Dermis microvascular lymphatic vessel endothelial cell (primary cell): Measurements from ENCODE around the gene SPHK2. TPM values are rescaled to one million over a fixed set of nuclear protein-coding genes. Genes with fewer than 3 reads are reported as not detected.
"Not testable (repeated sequence)": the region's sequence is repeated elsewhere in the genome, so short reads cannot be mapped to it uniquely, and the experiment has no call there.

Experiments used
- DNase-seq, 2 donors: peaks; one replicate each; pipeline versions ENCODE4 v3.0.0 to v3.0.0-alpha.2; 2010; ENCODE audit warnings: low read depth in 2 of 2
- total RNA-seq: library from RNA; depleted of rRNA; stranded (reverse); fragments of >200 nt; gene quantifications from 2 replicates; pipeline ENCODE4 v1.2.1, GENCODE V29; 2014

SPHK2 gene
- total RNA-seq, 1 donor from 2014 or later: 3.9 TPM

DNA sequence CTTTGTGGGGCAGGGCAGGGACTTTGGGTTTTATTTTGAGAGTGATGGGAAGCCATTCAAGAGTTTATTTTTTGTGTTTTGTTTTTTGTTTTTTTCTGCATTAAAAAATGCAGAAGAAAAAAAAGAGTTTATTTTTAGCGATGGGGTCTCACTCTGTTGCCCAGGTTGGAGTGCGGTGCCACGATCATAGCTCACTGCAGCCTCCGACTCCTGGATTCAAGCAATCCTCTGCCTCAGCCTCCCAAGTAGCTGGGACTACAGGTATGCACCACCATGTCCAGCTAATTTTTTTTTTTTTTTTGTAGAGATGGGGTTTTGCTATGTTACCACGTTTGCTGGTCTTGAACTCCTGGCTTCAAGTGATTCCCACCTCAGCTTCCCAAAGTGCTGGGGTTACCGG, 39.2 kb downstream of the SPHK2 start:
- DNase-seq: no peak

DNA sequence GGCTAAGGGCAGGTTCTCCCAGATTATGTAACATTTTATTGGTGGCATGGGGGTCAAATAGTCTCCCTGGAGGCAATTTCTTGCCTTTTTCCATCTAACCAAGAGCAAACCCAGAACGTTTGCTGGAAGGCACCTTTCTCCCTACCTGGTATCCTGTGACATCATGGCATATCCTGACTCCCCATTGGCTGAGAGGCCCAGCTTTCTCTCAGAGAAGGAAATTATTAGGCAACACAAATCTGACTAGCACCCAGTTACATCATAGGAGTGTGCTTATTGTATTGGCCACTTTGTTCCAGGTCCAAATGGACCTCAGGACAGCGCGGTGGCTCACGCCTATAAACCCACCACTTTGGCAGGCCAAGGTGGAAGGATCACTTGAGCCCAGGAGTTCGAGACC, 40.5 kb downstream of the SPHK2 start:
- DNase-seq: no peak

DNA sequence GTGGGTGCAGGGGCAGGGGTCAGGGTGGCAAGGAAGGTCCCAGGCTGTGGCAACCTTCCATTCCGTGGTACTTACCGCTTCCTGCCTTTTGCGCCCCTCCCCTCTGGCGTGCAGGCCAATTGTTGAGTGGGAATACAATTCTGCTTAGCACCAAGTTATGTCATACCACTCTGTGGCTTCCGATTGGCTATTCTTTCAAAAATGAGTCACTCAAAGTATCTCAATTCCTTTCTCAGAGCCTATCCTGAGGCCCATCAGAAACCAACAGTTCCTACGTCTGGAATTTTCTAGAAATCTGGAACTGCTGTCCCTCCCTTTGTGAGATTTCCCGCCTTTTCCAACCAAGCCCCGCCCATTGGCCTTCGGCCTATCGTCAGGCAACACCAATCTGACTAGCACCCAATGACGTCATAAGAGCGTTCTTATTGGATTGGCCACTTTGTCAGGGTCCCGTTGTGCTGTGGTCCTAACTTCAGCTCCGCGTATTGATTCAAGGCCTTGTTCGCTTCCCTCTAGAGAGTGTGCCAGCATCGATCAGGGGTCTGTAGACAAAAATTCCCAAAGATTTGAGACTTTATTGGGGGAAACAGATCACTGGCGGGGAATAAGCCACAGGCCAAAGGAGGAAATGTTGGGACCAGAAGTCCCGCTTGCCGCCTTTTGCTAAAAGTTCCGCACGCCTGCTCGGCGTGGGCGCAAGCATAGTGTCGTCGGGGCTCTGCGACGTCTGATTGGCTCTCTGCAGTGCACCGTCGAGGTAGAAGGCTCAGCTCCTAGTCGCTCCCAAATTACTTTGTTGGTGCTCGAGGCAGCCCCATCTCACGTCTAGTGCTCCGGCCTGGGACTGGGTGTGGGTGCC, 41.8 kb downstream of the SPHK2 start:
- peak; percentile 89 to 92 for DNase-seq

DNA sequence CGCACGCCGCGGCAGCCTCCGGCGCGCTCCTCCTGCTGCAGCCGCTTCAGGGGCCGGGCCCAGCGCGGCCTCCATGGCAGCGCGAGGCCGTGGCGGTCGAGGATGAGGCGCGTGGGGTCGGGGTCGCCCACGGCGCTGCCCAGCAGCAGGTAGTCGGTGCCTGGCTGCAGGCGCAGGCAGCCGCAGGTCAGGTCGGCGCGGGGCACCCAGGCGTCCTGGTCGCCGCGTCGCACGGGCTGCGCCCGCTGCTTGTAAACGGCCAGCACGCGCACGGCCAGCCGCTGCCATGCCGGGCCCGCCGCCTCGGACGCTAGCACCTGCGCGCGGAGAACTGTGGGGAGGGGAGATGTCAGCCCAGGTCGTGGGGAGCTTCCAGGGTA, 42.4 kb downstream of the SPHK2 start:
- no peak for DNase-seq

DNA sequence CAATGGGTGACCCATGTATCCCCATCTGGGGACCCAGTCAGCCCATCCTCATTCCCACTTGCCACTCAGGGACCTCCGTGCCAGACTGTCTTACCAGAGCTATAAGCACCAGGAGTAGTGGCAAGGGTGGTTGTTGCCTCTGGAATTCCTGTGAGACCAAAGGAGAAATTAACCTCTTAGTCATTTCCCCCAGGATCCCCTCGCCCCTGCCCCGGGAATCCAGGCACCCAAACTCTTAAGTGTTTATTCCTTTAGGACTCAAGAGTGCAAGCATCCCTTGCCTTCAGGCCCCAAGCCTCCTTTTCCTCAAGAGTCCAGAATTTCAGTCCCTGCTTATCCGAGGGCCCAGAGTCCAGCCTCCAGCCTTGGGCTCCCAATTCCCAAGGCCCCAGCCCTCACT, 44.4 kb downstream of the SPHK2 start:
- DNase-seq: no peak

DNA sequence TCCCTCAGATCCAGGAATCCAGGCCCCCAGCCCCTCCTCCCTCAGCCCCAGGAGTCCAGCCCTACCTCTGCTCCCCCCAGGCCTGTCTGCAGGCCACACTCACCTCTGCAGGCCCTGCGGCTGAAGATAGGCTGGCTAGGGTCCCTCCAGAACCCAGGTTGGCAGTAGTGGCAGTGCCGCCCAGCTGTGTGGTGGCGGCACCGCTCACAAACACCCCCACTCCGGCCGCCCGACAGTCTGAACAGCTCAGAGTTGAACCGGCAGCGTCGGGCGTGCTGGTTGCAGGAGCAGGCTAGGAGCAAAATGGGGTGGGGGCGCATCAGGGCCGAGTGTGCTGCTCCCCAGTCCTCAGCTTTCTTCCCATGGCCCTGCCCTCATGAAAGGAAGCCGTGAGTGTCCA, 45.2 kb downstream of the SPHK2 start:
- no peak for DNase-seq

DNA sequence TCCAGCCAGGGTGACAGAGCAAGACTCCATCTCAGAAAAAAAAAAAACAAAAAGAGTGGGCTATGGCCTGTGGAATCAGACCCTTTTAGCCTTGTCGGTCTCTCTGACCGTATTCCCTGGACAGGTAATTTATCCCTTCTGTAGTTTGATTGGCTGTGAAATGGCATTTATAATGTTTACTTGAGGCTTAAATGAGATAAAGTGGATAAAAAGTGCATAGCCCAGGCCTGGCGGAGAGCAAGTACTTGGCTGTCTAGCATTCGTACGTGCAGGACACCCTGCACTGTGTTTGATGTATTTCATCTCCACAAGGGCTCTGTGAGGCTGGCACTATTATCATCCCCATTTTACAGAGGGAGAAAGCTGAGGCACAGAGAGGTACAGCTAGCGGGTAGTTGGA, 46.5 kb downstream of the SPHK2 start:
- DNase-seq: no peak

DNA sequence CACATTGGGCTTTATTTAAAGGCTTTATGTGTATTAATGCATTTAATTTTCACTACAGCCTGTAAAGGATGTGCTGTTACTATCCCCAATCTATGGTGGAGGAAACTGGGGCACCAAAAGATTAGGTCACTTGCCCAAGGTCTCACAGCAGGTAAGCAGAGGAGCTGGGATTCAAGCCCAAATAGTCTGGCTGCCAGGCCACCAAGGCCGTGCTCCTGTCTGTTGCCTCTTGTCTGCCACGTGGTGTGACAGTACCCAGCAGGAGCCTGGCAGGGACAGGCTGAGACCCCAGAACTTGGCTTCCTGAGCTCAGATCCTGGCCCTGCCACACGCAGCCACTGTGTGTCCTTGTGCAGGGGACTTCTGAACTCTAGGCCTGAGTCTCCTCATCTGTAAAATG, 49.0 kb downstream of the SPHK2 start:
- no peak for DNase-seq

DNA sequence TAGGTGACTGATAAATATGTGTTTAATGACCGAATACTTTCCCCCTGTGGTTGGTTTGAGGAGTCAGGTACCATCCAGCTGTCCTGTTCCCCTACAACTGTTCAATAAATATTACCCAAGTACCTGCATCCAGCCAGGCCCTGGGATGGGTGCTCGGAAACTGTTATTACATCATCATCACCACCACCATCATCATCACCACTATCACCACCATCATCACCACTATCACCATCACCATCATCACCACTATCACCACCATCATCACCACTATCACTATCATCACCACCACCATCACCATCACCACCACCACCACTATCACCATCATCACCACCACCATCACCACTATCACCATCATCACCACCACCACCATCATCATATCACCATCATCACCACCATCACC, 49.5 kb downstream of the SPHK2 start:
- DNase-seq: no peak

DNA sequence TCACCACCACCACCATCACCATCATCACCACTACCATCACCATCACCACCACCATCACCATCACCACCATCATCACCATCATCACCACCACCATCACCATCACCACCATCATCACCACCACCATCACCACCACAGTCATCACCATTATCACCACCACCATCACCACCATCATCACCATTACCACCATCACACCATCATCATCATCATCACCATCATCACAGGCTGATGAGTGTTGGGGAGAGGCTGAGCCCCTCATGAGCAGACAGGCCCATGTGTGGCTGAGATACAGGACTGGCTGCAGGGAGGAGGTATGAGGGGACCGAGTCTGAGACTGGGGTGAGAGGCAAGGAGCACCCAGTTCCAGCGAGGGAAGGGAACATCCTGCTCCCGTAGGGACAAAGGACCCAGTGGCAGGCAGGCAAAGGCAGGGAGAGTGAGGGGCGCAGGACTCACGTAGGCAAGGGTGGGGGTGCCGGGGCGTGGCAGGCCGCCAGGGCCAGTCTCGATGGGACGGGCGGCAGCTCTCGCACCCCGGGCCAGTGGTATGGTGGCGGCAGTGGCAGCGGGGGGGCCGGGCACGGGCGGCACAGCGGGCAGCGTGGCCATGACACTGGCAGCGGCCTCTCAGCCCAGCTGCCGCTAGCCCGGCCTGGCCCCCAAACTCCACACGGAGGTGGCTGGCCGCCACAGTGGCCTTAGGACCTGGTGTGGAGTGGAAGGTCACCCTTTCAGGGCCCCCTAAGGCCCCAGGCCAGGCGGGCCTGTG, 50.8 kb downstream of the SPHK2 start:
- no peak for DNase-seq

DNA sequence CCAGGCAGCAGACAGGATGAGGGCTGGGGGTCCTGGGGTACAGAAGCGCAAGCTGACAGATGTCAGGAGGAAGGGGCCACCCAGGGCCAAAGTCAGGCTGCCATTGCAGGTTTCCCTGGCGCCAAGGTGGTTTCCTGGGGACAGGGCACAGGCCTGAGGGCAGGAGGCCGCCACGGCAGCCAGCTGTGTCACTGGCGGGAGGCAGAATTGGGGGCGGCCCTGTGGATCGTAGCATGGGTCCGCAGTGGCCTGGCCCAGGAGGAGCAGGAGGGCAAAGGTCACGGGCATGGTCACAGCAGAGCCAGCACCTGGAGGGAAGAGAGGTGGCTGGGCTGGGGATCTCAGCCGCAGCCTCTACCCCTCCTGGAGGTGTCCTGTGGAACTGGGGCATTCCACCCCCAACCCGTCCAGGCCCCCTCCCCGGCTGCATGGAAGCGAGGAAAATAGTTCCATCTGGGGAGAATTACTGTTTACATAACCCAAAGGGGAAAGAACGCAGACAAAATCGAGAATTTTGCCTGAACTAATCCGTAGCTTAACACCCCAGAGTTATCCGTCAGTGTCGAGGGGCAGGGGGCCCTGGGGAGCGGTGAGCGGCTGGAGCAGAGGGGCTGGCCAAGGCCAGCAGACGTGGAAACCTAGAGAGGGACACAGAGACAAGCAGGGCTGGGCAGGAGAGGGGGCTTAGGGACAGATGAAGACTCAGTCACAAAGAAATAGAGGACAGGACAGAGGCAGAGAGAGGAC, 51.6 kb downstream of the SPHK2 start:
- DNase-seq: no peak

DNA sequence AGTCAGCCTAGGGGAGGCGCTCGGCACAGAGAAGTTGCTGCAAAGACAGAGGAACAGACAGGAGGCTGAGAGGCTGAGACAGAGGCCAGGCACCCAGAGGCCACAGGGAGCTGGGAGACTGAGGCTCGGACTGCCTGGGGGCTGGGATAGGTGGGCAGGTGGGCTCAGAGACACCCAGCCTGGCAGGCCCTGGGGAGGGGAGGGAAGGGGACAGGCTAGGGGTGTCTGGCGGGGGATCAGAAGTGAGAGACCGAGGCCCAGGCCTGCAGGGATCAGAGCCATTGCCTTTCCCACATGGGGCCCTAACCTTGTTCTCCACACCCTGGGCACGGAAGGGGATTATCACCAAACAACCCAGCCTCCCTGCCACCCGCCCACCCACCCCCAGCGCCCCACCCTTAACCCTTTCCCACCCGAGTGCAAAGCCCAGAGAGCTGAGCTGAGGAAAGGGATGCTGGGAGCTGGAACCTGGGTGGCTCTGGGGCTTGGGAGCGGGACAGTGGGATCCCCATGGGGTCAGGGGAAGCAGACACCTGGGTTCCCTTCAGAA, 52.2 kb downstream of the SPHK2 start:
- DNase-seq: no peak

DNA sequence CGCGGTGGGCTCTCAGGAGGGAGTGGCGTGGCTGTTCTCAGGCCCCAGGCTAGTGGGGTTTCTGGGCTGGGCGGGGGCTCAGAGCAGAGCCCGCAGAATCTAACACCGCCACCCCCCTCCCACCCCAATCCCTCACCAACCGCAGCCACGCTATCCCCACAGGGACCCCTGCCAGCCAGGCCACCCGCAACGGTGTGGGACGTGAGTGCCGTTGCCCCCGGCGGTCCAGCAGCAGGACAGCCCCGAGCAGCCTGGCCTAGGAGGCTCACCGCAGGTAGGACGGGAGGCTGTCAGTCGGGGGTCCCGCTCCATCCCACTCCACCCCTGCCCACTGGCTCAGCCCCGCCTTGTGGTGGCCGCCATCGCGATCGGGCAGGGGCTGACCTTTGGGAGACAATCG, 53.7 kb downstream of the SPHK2 start, which contains the start of gene NTN5:
Gene NTN5, minus strand, starts transcription at position 24 of the 400 bp plus-strand sequence. CDS start 2,031 bp downstream, outside the sequence.
- no peak for DNase-seq

DNA sequence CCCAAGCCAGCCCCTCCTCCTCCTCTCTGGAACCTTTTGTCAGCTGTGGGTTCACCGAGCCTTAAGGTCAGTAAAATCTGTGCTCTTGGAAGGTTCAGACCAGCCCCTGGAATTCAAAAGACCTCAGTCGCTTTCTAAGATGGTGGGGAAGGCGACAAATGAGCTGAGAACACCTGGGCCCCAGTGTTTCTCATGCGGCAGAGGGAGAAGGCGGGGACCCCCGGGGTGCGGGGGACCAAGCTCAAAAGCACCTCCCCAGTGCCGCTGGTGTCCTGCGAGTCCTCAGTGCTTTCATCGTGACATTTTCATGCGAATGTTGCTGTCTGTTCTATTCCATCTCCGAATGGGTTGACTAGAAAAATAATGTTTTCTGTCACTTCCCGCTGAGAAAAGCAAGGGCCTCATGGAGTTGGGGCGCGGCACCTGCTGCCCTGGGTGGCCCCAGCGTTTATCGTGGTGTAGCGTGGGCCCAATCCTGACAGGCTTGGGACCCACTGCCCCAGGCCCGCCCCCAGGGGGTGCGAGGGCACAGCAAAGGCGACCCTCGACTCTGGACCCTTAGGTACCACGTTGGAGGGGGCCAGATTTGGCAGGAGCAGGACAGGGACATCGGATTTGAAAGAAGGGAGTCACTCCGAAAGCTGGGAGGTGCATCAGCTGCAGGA, 54.3 kb downstream of the SPHK2 start:
- DNase-seq: no peak

DNA sequence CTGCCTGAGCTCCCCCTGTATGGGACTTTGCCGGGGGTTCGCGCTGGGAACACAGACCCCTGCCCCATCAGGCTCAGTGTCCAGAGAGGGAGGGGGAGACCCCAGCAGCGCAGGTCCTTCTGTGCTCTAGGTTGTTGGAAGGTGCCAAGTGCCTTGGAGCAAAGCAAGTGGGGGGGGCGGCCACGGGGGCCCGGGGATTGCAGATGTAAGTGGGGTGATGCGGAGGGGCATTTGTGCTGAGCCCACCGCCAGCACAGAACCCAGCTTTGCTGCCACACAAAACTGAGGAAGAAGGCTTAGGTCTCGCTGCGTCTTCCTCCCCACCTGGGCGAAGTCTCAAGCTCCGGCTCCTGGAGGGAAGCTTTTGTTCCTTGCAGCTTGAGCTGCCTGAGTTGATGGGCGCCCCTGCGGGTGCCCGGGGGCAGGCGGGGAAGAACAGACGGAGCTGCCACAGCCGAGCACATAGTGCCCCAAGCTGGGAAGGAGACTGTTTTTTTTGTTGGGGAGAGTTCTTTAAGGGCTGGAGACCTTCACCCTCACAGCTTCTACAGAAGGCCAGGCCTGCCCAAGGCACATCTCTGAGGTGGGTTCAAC, 55.0 kb downstream of the SPHK2 start:
- no peak for DNase-seq

DNA sequence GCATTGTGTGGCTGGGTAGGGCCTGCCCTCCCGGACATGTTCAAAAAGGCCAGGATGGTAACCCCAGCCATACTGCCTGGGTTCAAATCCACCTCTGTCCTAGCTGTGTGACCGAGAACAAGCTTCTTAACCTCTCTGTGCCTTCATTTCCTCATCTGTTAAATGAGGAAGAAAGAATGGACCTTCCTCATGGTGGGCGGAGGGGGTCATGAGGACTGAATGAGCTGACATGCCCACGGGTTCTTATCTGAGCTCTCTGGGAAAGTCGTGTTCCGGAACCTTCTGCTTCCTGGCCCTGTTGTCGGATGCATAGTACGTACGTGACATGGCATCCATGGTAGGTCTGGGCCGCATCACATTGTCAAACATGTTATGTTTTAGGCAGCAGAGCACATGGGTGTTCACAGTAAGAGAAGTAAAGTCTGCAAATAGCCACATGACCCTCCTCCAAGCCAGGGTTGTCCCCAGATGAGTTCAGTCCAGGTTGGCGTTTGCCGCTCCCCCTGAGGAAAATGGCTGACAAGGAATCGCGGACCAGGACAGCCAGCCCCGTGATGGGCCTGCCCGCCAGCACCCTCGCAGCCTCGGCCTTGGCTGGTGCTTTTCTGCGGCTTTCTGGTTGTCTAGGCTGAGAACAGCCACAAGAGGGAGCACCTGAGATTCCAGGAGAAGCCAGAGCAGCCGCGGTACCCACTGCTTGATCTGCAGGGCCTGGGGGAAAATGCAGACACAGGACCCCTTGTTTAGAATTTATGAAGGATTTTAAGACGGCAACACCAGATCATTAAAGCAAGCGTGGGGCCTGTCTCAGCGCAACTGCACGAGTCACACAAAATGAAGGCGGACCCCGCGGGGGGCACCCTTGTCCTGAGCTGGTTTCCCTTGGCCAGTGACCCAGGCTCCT, 55.9 kb downstream of the SPHK2 start:
- peak; percentile 65 to 81 for DNase-seq

DNA sequence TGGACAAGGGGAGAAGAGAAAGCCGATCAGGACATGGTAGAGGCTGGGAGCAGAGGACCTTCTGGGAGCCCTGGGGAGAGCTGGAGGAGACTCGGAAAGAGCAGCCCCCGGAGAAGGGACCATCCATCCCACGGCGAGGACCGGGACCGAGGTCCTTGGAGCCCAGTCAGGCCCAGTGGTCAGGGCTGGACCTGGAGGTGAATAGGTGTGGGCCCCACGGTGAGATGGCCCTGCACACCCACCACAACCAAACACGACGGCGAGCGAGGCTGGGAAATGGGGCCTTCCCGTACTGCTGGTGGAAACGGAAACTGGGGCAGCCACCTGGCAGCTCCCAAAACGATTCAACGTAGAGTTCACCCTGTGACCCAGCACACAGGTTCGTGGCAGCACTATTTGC, 57.2 kb downstream of the SPHK2 start:
- no peak for DNase-seq

DNA sequence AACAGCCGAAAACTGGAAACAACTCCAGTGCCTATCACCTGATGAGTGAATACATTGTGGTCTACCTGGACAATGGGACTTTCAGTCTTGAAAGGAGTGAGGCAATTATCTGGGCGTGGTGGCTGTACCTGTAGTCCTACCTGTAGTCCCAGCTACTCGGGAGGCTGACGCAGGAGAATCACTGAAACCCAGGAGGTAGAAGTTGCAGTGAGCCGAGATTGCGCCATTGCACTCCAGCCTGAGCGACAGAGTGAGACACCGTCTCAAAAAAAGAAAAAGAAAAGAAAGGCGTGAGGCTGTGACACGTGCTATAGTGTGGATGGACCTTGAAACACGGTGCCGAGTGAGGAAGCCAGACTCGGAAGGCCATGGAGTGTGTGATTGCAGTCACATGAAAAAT, 57.6 kb downstream of the SPHK2 start:
- no peak for DNase-seq

DNA sequence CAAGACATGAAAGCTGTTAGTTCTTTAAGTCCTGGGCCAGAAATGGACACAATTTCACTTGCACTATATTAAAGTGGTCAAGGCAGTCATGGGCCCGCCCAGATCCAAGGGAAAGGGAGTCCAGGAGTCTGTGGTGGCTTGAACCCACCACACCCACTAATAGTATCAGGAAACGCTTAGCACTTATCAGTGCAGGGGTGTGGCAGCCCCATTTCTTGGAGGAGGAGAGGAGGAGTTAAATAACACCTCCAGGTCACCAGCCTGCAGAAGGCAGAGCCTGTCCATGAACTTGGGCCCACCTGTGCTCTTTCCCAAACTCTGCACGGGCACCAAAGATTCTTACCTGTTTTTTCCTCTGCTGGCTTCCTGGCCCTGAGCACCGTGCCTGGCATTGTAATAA, 58.9 kb downstream of the SPHK2 start:
- no peak for DNase-seq

DNA sequence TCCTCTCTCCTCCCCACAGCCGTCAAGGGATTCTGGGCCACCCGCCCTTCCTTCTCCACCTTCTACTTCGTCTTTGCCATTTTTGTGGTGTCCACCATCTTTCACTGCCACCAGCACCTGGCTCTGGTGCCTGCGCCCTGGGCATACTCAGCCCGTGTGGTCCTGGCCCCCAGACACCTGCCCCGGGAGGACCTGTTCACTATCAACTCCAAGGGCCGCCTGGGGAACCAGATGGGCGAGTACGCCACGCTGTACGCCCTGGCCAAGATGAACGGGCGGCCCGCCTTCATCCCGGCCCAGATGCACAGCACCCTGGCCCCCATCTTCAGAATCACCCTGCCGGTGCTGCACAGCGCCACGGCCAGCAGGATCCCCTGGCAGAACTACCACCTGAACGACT, 60.7 kb downstream of the SPHK2 start:
- not testable (repeated sequence) for DNase-seq
